Naive thymus-derived CD4-positive, alpha-beta T cell (primary cell): ENCODE data around the gene SCGN. TPM values are rescaled to one million over a fixed set of nuclear protein-coding genes. Genes with fewer than 3 reads are reported as not detected.

Source experiments
- ATAC-seq: fragments of 150-1000 bp; cut with Tn5 transposase; 2 replicates; pipeline ENCODE4 v1.10.0; 2021; ENCODE audit warnings: mild to moderate bottlenecking, moderate library complexity
- CTCF ChIA-PET: fragments of 350-600 bp; sonication (Branson Sonifier 250); formaldehyde crosslinking; loops from one replicate; lab custom pipeline; 2021; ENCODE audit warnings: antibody characterized with exemption; lab: Charles Lee
- POLR2A ChIA-PET: fragments of 350-600 bp; sonication (Branson Sonifier 250); formaldehyde crosslinking; loops from one replicate; lab custom pipeline; 2021; ENCODE audit warnings: antibody characterized with exemption, inconsistent platforms; lab: Charles Lee
- DNase-seq, 9 donors: peaks; one replicate each; pipeline versions ENCODE4 v3.0.0 to v3.0.0-alpha.2; 2020 to 2022; ENCODE audit warnings: mixed read lengths in 1 of 9
- H3K27ac ChIP-seq: one replicate; pipeline ENCODE4 v1.7.0; 2013; ENCODE audit warnings: mild to moderate bottlenecking, low read depth, low read length, moderate library complexity
- H3K27me3 ChIP-seq, 2 donors: one replicate each; pipeline ENCODE4 v1.7.0; 2013; ENCODE audit warnings: low read length in 2 of 2, mild to moderate bottlenecking in 2 of 2, moderate library complexity in 2 of 2; ENCODE audit not compliant: control insufficient read depth in 2 of 2, insufficient read depth in 2 of 2
- H3K36me3 ChIP-seq, 3 experiments: 1 replicate in 2 of 3; 2 replicates in 1 of 3; pipeline ENCODE4 v1.7.0; 2013; ENCODE audit warnings: low read length in 3 of 3, mild to moderate bottlenecking in 3 of 3, moderate library complexity in 1 of 3; ENCODE audit not compliant: insufficient read depth in 3 of 3, control insufficient read depth in 2 of 3
- H3K4me1 ChIP-seq, 2 donors: one replicate each; pipeline ENCODE4 v1.7.0; 2013; ENCODE audit warnings: low read length in 2 of 2, mild to moderate bottlenecking in 2 of 2, moderate library complexity in 1 of 2; ENCODE audit not compliant: control insufficient read depth in 2 of 2, insufficient read depth in 2 of 2
- H3K4me3 ChIP-seq: 2 replicates; pipeline ENCODE4 v1.7.0; 2013; ENCODE audit warnings: mild to moderate bottlenecking, low read length
- H3K9me3 ChIP-seq, 3 experiments: 1 replicate in 2 of 3; 2 replicates in 1 of 3; pipeline ENCODE4 v1.7.0; 2013; ENCODE audit warnings: low read length in 3 of 3; ENCODE audit not compliant: control insufficient read depth in 2 of 3
- H3K27ac Mint-ChIP-seq, 9 donors: one replicate each; pipeline ENCODE4 v1.8.0; 2020 to 2022; ENCODE audit warnings: mixed read lengths in 9 of 9, mild to moderate bottlenecking in 8 of 9, moderate library complexity in 5 of 9, inconsistent platforms in 2 of 9
- H3K27me3 Mint-ChIP-seq, 5 donors: one replicate each; pipeline ENCODE4 v1.8.0; 2021 to 2022; ENCODE audit warnings: mixed read lengths in 5 of 5, mild to moderate bottlenecking in 1 of 5
- H3K36me3 Mint-ChIP-seq, 5 donors: one replicate each; pipeline ENCODE4 v1.8.0; 2020 to 2022; ENCODE audit warnings: mixed read lengths in 5 of 5, mild to moderate bottlenecking in 3 of 5, inconsistent platforms in 1 of 5
- H3K4me1 Mint-ChIP-seq, 7 donors: one replicate each; pipeline ENCODE4 v1.8.0; 2020 to 2022; ENCODE audit warnings: mixed read lengths in 7 of 7, mild to moderate bottlenecking in 3 of 7, inconsistent platforms in 1 of 7
- H3K4me3 Mint-ChIP-seq, 10 donors: one replicate each; pipeline ENCODE4 v1.8.0; 2020 to 2022; ENCODE audit warnings: mild to moderate bottlenecking in 10 of 10, mixed read lengths in 10 of 10, moderate library complexity in 6 of 10, inconsistent platforms in 2 of 10
- H3K9me3 Mint-ChIP-seq, 11 donors: one replicate each; pipeline ENCODE4 v1.8.0; 2020 to 2022; ENCODE audit warnings: mixed read lengths in 11 of 11, mild to moderate bottlenecking in 4 of 11, inconsistent platforms in 1 of 11, moderate library complexity in 1 of 11
- intact Hi-C, 2 donors: fragments of 100-400 bp; cut with micrococcal nuclease; formaldehyde crosslinking; loops; one replicate each; pipeline ENCODE4 v1.15.1; 2023
- polyA plus RNA-seq, 2 donors: library from polyadenylated mRNA; unstranded; fragments of 300-500 nt; fragmentation: Illumina TruSeq; gene quantifications; one replicate each; pipeline ENCODE4 v1.2.3, GENCODE V29; 2021
- total RNA-seq, 6 experiments: library from RNA in 5 of 6; stranded (reverse) in 5 of 6; gene quantifications; 1 replicate in 5 of 6; 2 replicates in 1 of 6; pipeline ENCODE4 v1.2.3 and lab custom pipeline; 2021 to 2026

Gene SCGN
- total and polyA plus RNA-seq, 7 experiments from 2014 or later = not detected

- Mint-ChIP-seq H3K27me3 (peaks cover 0 to 5% (median 5%) of the 10 kb centered on the region in 5 donors), H3K4me1 (peaks cover 0 to 7% (median 0%) of the 10 kb centered on the region in 7 donors), H3K36me3 (peaks cover 0 to 15% (median 0%) of the 10 kb centered on the region in 5 donors), H3K9me3 (no peaks in the 10 kb centered on the region), H3K4me3 (no peak overlapping the region), H3K27ac (no peak overlapping the region)
- Histone ChIP-seq H3K27me3 (no peaks in the 10 kb centered on the region), H3K27ac (no peak overlapping the region), H3K4me1 (no peaks in the 10 kb centered on the region), H3K36me3 (no peaks in the 10 kb centered on the region), H3K4me3 (no peak overlapping the region), H3K9me3 (no peaks in the 10 kb centered on the region)
- DNase-seq = no peak
- POLR2A ChIA-PET = no interaction called here
- CTCF ChIA-PET = no interaction called here
- intact Hi-C loops = no loop called here
- ATAC-seq = no peak
These were observed 28.1 kb upstream of the SCGN start for GRCh38 chr6:25623879-25624278.

- DNase-seq (no peak), ATAC-seq (no peak)
- H3K27ac Mint-ChIP-seq = no peak overlapping the region
- no peaks in the 10 kb centered on the region for H3K9me3 Mint-ChIP-seq
- H3K36me3 Mint-ChIP-seq = peaks cover 0 to 1% (median 0%) of the 10 kb centered on the region in 5 donors
- intact Hi-C loops = no loop called here
- Histone ChIP-seq H3K27ac (no peak overlapping the region), H3K4me1 (no peaks in the 10 kb centered on the region), H3K4me3 (no peak overlapping the region), H3K27me3 (no peaks in the 10 kb centered on the region), H3K36me3 (no peaks in the 10 kb centered on the region), H3K9me3 (no peaks in the 10 kb centered on the region)
- H3K4me3 Mint-ChIP-seq = no peak overlapping the region
- H3K27me3 Mint-ChIP-seq = peaks cover 12 to 25% (median 19%) of the 10 kb centered on the region in 5 donors
- peaks cover 0 to 7% (median 0%) of the 10 kb centered on the region in 7 donors for H3K4me1 Mint-ChIP-seq
- ChIA-PET CTCF (no interaction called here), POLR2A (no interaction called here)
These were observed 25.0 kb upstream of the SCGN start for GRCh38 chr6:25627001-25627400.

GRCh38 chr6:25628471-25629197 is 23.4 kb upstream of the SCGN start:
- Histone ChIP-seq H3K9me3 (no peaks in the 10 kb centered on the region), H3K36me3 (no peaks in the 10 kb centered on the region), H3K27me3 (no peaks in the 10 kb centered on the region), H3K4me1 (no peaks in the 10 kb centered on the region), H3K27ac (no peak overlapping the region), H3K4me3 (no peak overlapping the region)
- H3K4me3 Mint-ChIP-seq = no peak overlapping the region
- no peak for DNase-seq
- H3K27ac Mint-ChIP-seq = no peak overlapping the region
- peaks cover 12 to 31% (median 25%) of the 10 kb centered on the region in 5 donors for H3K27me3 Mint-ChIP-seq
- POLR2A ChIA-PET = no interaction called here
- H3K36me3 Mint-ChIP-seq = no peaks in the 10 kb centered on the region
- peaks cover 0 to 2% (median 0%) of the 10 kb centered on the region in 11 donors for H3K9me3 Mint-ChIP-seq
- peaks cover 0 to 6% (median 0%) of the 10 kb centered on the region in 7 donors for H3K4me1 Mint-ChIP-seq
- no peak for ATAC-seq
- CTCF ChIA-PET = interaction anchor here (0.6 kb wide), 1 partner anchor 72 kb away, joined by 4 read pairs; no protein-coding TSS in a partner anchor
- intact Hi-C loops = no loop called here

GRCh38 chr6:25629198-25629576 is 22.8 kb upstream of the SCGN start:
- H3K36me3 ChIP-seq = no peaks in the 10 kb centered on the region
- no peak overlapping the region for H3K27ac ChIP-seq
- H3K4me1 ChIP-seq = no peaks in the 10 kb centered on the region
- H3K4me3 ChIP-seq = no peak overlapping the region
- DNase-seq (no peak), ATAC-seq (no peak)
- Mint-ChIP-seq H3K27me3 (peaks cover 11 to 31% (median 27%) of the 10 kb centered on the region in 5 donors), H3K4me3 (no peak overlapping the region), H3K4me1 (peaks cover 0 to under 1% (median 0%) of the 10 kb centered on the region in 7 donors), H3K9me3 (peaks cover 0 to 3% (median 0%) of the 10 kb centered on the region in 11 donors), H3K36me3 (peaks cover 0 to 3% (median 0%) of the 10 kb centered on the region in 5 donors), H3K27ac (no peak overlapping the region)
- intact Hi-C loops = no loop called here
- CTCF ChIA-PET = no interaction called here
- POLR2A ChIA-PET = no interaction called here
- H3K9me3 ChIP-seq = no peaks in the 10 kb centered on the region
- no peaks in the 10 kb centered on the region for H3K27me3 ChIP-seq

GRCh38 chr6:25630508-25631278 is 21.3 kb upstream of the SCGN start:
- Mint-ChIP-seq H3K27ac (no peak overlapping the region), H3K27me3 (peaks cover 21 to 38% (median 32%) of the 10 kb centered on the region in 5 donors), H3K4me1 (no peaks in the 10 kb centered on the region), H3K36me3 (peaks cover 0 to 5% (median 0%) of the 10 kb centered on the region in 5 donors), H3K9me3 (peaks cover 0 to 5% (median 0%) of the 10 kb centered on the region in 11 donors), H3K4me3 (no peak overlapping the region)
- no peaks in the 10 kb centered on the region for H3K27me3 ChIP-seq
- ChIA-PET CTCF (no interaction called here), POLR2A (no interaction called here)
- H3K4me1 ChIP-seq = no peaks in the 10 kb centered on the region
- H3K9me3 ChIP-seq = no peaks in the 10 kb centered on the region
- no peak overlapping the region for H3K27ac ChIP-seq
- no peaks in the 10 kb centered on the region for H3K36me3 ChIP-seq
- intact Hi-C loops = no loop called here
- ATAC-seq (no peak), DNase-seq (no peak)
- no peak overlapping the region for H3K4me3 ChIP-seq

GRCh38 chr6:25635886-25636317 is 16.1 kb upstream of the SCGN start:
- Mint-ChIP-seq H3K4me3 (no peak overlapping the region), H3K27me3 (peaks cover 25 to 40% (median 38%) of the 10 kb centered on the region in 5 donors), H3K27ac (no peak overlapping the region), H3K4me1 (no peaks in the 10 kb centered on the region), H3K36me3 (peaks cover 0 to 5% (median 0%) of the 10 kb centered on the region in 5 donors), H3K9me3 (peaks cover 0 to 9% (median 0%) of the 10 kb centered on the region in 11 donors)
- no peaks in the 10 kb centered on the region for H3K9me3 ChIP-seq
- no peaks in the 10 kb centered on the region for H3K27me3 ChIP-seq
- ATAC-seq (no peak), DNase-seq (no peak)
- H3K27ac ChIP-seq = no peak overlapping the region
- H3K4me3 ChIP-seq = no peak overlapping the region
- H3K36me3 ChIP-seq = no peaks in the 10 kb centered on the region
- H3K4me1 ChIP-seq = no peaks in the 10 kb centered on the region
- intact Hi-C loops = no loop called here
- ChIA-PET CTCF (no interaction called here), POLR2A (no interaction called here)
